Body of pancreas (tissue), 4 donors: ENCODE measurements around the gene HDHD3. TPM values are rescaled to one million over a fixed set of nuclear protein-coding genes. Genes with fewer than 3 reads are reported as not detected.
A peak's percentile ranks its signal among the peaks of the same experiment; 100 is the strongest.

ENCODE experiments used
- ATAC-seq: fragments of 150-250 bp; one replicate; pipeline ENCODE4 v1.9.1; 2016
- DNase-seq, 4 donors: peaks; one replicate each; pipeline ENCODE4 v3.0.0-alpha.2; 2019
- H3K27ac ChIP-seq, 4 donors: fragments of 200-600 bp; sonication (generic); 1 replicate in 3 of 4; 2 replicates in 1 of 4; pipeline versions ENCODE4 v1.5.1 to v1.6.1; 2016 to 2019; ENCODE audit warnings: mild to moderate bottlenecking in 1 of 4, mixed read lengths in 1 of 4, moderate library complexity in 1 of 4
- H3K27me3 ChIP-seq, 2 donors: fragments of 200-600 bp; sonication (generic); one replicate each; pipeline ENCODE4 v1.6.0; 2016; ENCODE audit warnings: mild to moderate bottlenecking in 1 of 2
- H3K36me3 ChIP-seq, 2 donors: fragments of 200-600 bp; sonication (generic); replicated peaks in 1 of 2; 2 replicates each; pipeline ENCODE4 v1.5.1; 2016; ENCODE audit warnings: low read depth in 2 of 2; ENCODE audit not compliant: insufficient read depth in 1 of 2
- H3K4me1 ChIP-seq: fragments of 200-600 bp; sonication (generic); one replicate; pipeline ENCODE4 v1.6.0; 2016
- H3K4me3 ChIP-seq, 2 donors: fragments of 200-600 bp; sonication (generic); 1 replicate in 1 of 2; 2 replicates in 1 of 2; pipeline ENCODE4 v1.5.1; 2016 to 2019
- H3K9me3 ChIP-seq, 3 donors: fragments of 200-600 bp; sonication (generic); 1 replicate in 2 of 3; 2 replicates in 1 of 3; pipeline ENCODE4 v1.5.1; 2016
- POLR2A ChIP-seq, 3 donors: fragments of 450-650 bp; IDR thresholded peaks; one replicate each; pipeline ENCODE4 v1.6.1; 2016; ENCODE audit warnings: antibody characterized with exemption in 3 of 3, mild to moderate bottlenecking in 2 of 3
- WGBS, 2 donors: methylation state at CpG; one replicate each; pipeline ENCODE4 v1.1.5; 2017; 5-methylcytosine and 5-hydroxymethylcytosine counted together
- intact Hi-C: fragments of 100-400 bp; cut with DNase I; formaldehyde crosslinking; loops from one replicate; pipeline ENCODE4 v1.15.1; 2023
- total RNA-seq, 2 donors: library from RNA; depleted of rRNA; stranded (reverse); fragments of >200 nt; gene quantifications; one replicate each; pipeline ENCODE4 v1.1.0, GENCODE V29; 2016
- TF ChIP-seq, protein P1 (sequence below), 7 experiments: fragments of 450-650 bp in 4 of 7; fragments of 200-600 bp in 3 of 7; sonication (generic) in 3 of 7; IDR thresholded peaks; one replicate each; pipeline ENCODE4 v1.5.1; 2016 to 2019; ENCODE audit warnings: antibody characterized with exemption in 7 of 7

The HDHD3 gene
- total RNA-seq, 2 donors from 2014 or later, result 38.9 to 51.9 TPM

DNA sequence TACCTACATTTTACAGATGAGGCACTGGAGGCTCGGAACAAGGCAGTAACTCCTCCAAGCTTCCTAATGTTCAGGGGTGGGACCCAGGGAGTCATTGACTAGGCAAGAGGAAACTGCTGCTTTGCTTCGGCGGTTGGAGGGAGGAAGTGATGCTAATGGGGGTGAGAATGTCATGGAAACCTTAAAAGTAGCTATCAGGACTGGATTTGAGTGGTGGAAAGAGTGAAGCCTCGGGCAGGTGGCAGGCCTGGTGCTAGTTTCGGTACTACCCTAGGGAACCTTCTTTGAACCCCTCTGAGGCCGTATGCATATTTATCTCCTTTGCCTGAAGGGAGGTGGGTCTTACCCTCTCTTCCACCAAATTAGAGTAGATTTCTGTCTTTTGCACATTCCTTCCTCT lies 25.8 kb downstream of the HDHD3 start:
- ATAC-seq, result no peak
- intact Hi-C loops, result no loop called here
- no peaks in the 10 kb centered on the region for H3K36me3 ChIP-seq
- peaks cover 15% of the 10 kb centered on the region for H3K4me1 ChIP-seq
- TF ChIP-seq POLR2A (IDR thresholded peaks at IDR 0.05), result no peak
- TF ChIP-seq, protein P1, sequence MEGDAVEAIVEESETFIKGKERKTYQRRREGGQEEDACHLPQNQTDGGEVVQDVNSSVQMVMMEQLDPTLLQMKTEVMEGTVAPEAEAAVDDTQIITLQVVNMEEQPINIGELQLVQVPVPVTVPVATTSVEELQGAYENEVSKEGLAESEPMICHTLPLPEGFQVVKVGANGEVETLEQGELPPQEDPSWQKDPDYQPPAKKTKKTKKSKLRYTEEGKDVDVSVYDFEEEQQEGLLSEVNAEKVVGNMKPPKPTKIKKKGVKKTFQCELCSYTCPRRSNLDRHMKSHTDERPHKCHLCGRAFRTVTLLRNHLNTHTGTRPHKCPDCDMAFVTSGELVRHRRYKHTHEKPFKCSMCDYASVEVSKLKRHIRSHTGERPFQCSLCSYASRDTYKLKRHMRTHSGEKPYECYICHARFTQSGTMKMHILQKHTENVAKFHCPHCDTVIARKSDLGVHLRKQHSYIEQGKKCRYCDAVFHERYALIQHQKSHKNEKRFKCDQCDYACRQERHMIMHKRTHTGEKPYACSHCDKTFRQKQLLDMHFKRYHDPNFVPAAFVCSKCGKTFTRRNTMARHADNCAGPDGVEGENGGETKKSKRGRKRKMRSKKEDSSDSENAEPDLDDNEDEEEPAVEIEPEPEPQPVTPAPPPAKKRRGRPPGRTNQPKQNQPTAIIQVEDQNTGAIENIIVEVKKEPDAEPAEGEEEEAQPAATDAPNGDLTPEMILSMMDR (IDR thresholded peaks at IDR 0.05), result no peak
- DNase-seq, result no peak
- H3K9me3 ChIP-seq, result no peaks in the 10 kb centered on the region
- 39 to 61% methylated on average over 6 of the region's 6 CpGs for WGBS, 2 donors
- H3K4me3 ChIP-seq, result no peak overlapping the region
- H3K27me3 ChIP-seq, result no peaks in the 10 kb centered on the region
- peak overlapping the region; percentile 40 to 86 (median 76) for H3K27ac ChIP-seq

DNA sequence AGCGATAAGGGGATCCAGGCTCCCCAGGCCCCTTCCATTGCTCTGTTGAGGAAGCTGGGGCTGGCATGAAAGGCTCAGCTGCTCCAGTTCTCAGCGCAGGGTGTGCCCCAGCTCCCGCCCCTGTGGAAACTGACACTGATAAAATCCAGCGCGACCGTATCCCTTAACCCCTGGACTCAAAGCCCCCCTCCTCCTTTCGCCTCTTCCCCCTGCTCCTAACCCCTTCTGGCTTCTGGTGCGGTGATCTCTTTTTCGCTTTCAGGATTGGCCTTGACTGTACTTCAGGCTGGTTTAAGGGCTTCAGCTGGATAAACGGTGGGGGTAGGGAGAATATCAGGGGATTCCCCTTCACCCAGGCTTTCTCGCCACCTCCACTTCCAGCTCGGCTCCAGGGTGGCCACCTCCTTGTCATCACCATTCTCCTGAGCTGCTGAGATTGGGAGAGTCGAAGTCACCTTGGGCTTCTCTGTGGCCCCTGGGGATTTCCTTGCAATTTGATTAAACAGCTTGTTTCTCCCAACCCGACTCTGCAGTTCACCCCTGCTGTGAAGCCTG lies 26.6 kb downstream of the HDHD3 start:
- ATAC-seq (peak; percentile 54), DNase-seq (peak in 3 of 4 donors; percentile 37 to 71 (median 50))
- Histone ChIP-seq H3K36me3 (no peaks in the 10 kb centered on the region), H3K27ac (peak overlapping the region; percentile 69 to 86 (median 76)), H3K27me3 (no peaks in the 10 kb centered on the region), H3K4me3 (peak overlapping the region; percentile 60 to 74), H3K4me1 (peaks cover 15% of the 10 kb centered on the region), H3K9me3 (no peaks in the 10 kb centered on the region)
- 2% methylated on average over 14 of the region's 14 CpGs for WGBS, 2 donors
- intact Hi-C loops, result no loop called here
- TF ChIP-seq POLR2A (IDR thresholded peaks at IDR 0.05), result no peak
- TF ChIP-seq, protein P1 (IDR thresholded peaks at IDR 0.05), result no peak

DNA sequence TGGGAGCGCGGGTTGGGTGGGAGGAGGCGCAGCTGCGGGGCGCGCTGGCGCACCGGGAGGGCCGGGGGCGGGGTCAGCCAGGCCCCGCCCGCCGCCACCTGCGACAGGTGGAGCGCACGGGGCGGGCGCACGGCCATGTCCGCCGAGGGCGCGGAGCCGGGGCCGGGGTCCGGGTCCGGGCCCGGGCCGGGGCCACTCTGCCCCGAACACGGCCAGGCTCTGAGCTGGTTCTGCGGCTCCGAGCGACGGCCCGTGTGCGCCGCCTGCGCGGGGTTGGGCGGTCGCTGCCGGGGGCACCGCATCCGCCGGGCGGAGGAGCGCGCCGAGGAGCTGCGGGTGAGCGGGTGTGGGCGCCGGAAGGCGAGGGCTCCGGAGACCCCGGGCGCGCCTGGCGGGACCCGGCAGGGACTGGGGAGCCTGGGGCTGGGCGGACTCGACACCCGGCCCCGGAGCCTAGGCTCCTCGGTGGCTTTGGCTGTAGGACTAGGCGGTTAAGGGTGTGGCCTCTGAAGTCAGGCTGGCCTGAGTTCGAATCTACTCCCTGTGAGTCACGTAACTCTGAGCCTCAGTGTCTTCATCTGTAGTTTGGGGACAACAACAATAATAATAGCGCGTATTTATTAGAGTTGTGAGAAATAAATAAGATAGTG lies 27.2 kb downstream of the HDHD3 start, which contains the start of gene BSPRY:
Gene BSPRY, plus strand, starts transcription at position 97 of the 650 bp plus-strand sequence. Its CDS starts 39 bp downstream, at position 136.
- WGBS, 2 donors, result 0% methylated on average over 5 to 64 of the region's 71 CpGs
- no peak for TF ChIP-seq POLR2A (IDR thresholded peaks at IDR 0.05)
- intact Hi-C loops, result no loop called here
- ATAC-seq (peak; percentile 91), DNase-seq (peak; percentile 67 to 83 (median 68))
- Histone ChIP-seq H3K9me3 (no peaks in the 10 kb centered on the region), H3K36me3 (no peaks in the 10 kb centered on the region), H3K4me3 (peak within 1 kb of the TSS; percentile 60 to 74), H3K27ac (peak within 1 kb of the TSS; percentile 69 to 86 (median 76)), H3K27me3 (no peaks in the 10 kb centered on the region), H3K4me1 (peaks cover 15% of the 10 kb centered on the region)

DNA sequence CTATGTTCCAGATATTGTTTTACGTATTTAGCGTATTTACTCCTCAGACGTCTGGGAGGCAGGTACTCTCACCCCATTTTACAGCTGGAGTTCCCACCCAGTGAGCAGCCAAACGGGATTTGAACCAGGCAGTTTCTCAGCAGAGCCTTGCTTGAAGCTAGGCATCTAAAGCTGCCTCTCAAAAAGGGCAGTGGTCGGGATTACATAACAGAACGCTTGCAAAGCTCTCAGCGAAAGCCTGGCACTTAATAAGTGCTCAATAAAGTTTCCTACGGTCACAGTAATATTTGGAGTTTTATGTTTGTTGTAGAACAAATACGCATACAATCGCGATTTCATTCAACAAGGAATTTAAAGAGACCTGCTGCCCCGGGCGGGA lies 27.7 kb downstream of the HDHD3 start:
- TF ChIP-seq, protein P1 (IDR thresholded peaks at IDR 0.05), result no peak
- no peak for TF ChIP-seq POLR2A (IDR thresholded peaks at IDR 0.05)
- intact Hi-C loops, result no loop called here

DNA sequence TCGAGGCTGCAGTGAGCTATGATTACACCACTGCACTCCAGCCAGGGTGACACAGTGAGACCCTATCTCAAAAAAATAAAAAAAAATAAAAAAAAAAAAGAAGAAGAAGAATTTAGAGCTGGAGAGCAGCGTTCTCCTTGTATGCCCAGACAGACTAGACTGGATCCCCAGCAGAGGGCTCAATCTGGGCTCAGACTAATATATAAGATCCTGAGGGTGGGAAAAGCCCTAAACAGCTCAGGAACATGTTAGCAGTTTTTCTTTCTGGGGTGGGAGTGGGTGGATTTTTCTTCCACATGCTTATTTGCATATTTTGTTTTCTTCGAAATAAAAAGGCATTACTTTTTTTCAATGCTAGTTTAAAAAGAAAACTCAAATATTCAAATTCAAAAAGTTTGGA lies 28.3 kb downstream of the HDHD3 start:
- TF ChIP-seq, protein P1 (IDR thresholded peaks at IDR 0.05), result no peak
- no peak for TF ChIP-seq POLR2A (IDR thresholded peaks at IDR 0.05)
- WGBS, 2 donors, result 81 to 84% methylated on average over 3 of the region's 3 CpGs
- H3K27ac ChIP-seq, result no peak overlapping the region
- ATAC-seq (no peak), DNase-seq (no peak)
- intact Hi-C loops, result no loop called here
- H3K9me3 ChIP-seq, result no peaks in the 10 kb centered on the region
- peaks cover 23% of the 10 kb centered on the region for H3K4me1 ChIP-seq
- H3K36me3 ChIP-seq, result no peaks in the 10 kb centered on the region
- no peaks in the 10 kb centered on the region for H3K27me3 ChIP-seq
- no peak overlapping the region for H3K4me3 ChIP-seq

More for the DNA sequence above, 27.7 kb downstream of the HDHD3 start:
- peaks cover 17% of the 10 kb centered on the region for H3K4me1 ChIP-seq
- H3K9me3 ChIP-seq, result no peaks in the 10 kb centered on the region
- WGBS, 2 donors, result 9 to 23% methylated on average over 7 to 13 of the region's 13 CpGs
- H3K4me3 ChIP-seq, result no peak overlapping the region
- H3K36me3 ChIP-seq, result no peaks in the 10 kb centered on the region
- DNase-seq, result no peak
- peak overlapping the region; percentile 28 to 86 (median 76) for H3K27ac ChIP-seq
- peak; percentile 8 for ATAC-seq
- no peaks in the 10 kb centered on the region for H3K27me3 ChIP-seq
